Effector memory CD4-positive, alpha-beta T cell (primary cell): ENCODE data around the gene CELF5.
"Not testable (repeated sequence)": the region's sequence is repeated elsewhere in the genome, so short reads cannot be mapped to it uniquely, and the experiment has no call there.

Source experiments
- DNase-seq, 3 donors: peaks; one replicate each; pipeline ENCODE4 v3.0.0-alpha.2; 2020
- H3K27ac ChIP-seq: 2 replicates; pipeline ENCODE4 v1.7.0; 2013; ENCODE audit warnings: mild to moderate bottlenecking, low read length, moderate library complexity; ENCODE audit not compliant: insufficient read depth, poor library complexity, severe bottlenecking
- H3K27me3 ChIP-seq: replicated peaks from 2 replicates; pipeline ENCODE4 v1.7.0; 2013; ENCODE audit warnings: mild to moderate bottlenecking, low read length; ENCODE audit not compliant: insufficient read depth, control insufficient read depth, poor library complexity, severe bottlenecking
- H3K36me3 ChIP-seq: 2 replicates; pipeline ENCODE4 v1.7.0; 2013; ENCODE audit warnings: mild to moderate bottlenecking, low read length, moderate library complexity; ENCODE audit not compliant: control insufficient read depth, insufficient read depth
- H3K4me1 ChIP-seq: 2 replicates; pipeline ENCODE4 v1.7.0; 2013; ENCODE audit warnings: low read length, mild to moderate bottlenecking; ENCODE audit not compliant: control insufficient read depth, insufficient read depth, poor library complexity, severe bottlenecking
- H3K4me3 ChIP-seq: 2 replicates; pipeline ENCODE4 v1.7.0; 2013; ENCODE audit warnings: low read length, low read depth, mild to moderate bottlenecking; ENCODE audit not compliant: insufficient read depth, poor library complexity, severe bottlenecking
- H3K9me3 ChIP-seq: 2 replicates; pipeline ENCODE4 v1.7.0; 2013; ENCODE audit warnings: mild to moderate bottlenecking, low read length, moderate library complexity; ENCODE audit not compliant: control insufficient read depth

CELF5 gene

DNA sequence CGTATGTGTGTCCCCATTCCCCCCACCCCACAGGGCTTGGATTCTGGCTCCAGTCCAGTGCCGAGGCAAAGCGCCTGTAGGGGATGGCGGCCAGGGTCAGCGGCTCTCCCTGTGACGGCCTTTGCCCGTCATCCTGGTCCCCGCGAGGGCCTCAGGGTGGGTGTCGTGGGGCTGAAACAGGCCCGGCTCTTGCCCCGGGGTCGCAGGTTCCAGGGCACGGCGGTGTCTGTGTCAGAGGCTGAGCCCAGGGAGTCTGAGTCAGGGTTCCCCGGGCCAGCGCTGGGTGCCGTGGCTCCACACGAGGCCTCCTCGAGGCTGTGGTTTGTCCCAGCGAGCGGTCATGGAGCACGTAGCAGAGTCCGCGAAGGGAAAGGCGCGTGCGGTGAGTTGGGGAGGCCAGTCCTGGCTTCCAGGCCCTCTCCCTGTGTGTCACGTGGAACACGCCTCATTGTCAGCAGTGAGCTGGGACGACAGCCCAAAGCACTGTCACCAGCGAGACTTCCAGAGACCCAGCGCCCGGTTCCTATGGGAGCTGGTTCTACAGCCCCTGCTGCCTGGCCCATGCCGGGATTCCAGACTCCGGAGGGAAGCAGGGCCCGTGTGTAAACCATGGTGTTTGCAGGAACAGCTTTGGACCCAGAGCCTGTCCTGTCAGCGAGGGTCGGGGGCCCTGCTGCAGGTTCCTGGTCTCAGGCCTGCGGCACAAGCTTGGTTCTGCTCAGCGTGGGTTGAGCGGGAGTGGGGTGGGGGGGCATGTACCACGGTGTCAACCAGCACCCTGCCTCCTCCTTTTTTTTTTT, 25.4 kb upstream of the CELF5 start:
- H3K4me1 ChIP-seq, result no peaks in the 10 kb centered on the region
- DNase-seq, result no peak
- peaks cover 11% of the 10 kb centered on the region for H3K36me3 ChIP-seq
- H3K4me3 ChIP-seq, result no peak overlapping the region
- no peak overlapping the region for H3K27ac ChIP-seq
- no peaks in the 10 kb centered on the region for H3K27me3 ChIP-seq
- H3K9me3 ChIP-seq, result no peaks in the 10 kb centered on the region

DNA sequence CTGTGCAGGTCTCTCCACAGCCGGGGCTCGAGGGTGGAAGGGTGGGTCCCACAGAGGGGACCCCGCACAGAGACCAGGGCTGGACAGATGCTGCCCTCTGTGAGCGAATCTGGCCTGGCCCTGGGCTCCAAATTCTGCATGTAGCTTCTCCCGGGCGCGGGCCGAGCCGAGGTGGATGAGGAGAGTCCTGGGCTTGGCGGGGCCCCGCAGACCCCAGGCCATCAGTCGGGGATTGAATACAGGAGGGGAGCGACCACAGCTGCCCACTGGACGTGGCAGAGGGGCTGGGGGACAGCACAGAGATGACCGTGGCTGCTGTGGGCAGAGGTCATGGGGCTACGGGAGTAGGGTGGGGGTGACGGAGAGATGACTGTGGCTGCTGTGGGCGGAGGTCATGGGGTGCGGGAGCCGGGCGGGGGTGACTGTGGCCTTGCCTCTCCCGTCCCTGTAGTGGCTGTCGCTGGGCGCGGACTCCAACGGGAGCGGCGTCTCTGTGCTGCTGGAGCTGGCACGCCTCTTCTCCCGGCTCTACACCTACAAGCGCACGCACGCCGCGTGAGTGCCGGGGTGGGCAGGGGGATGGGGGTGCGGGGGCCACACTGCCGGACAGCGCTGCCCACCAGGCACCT, 23.3 kb upstream of the CELF5 start:
- Histone ChIP-seq H3K4me1 (no peaks in the 10 kb centered on the region), H3K9me3 (no peaks in the 10 kb centered on the region), H3K4me3 (no peak overlapping the region), H3K36me3 (peaks cover 19% of the 10 kb centered on the region), H3K27me3 (no peaks in the 10 kb centered on the region), H3K27ac (no peak overlapping the region)
- no peak for DNase-seq

DNA sequence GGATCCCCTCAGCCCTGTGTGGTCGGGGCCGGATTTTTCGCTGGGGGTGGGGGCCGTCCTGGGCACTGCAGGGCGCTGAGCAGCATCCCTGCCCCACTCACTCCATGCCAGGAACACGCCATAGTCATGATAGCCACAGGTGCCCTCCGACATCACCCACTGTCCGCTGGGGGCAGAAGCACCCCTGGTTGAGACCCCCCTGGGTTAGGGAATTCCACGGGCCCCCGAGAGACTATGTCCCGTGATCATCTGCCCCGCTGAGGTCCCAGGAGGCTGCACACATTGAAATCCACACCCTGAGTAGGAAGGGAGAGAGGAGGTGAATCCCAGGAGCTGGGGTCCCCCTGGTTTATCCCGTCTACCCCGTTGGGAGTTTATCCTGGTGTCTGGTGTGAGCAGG, 22.6 kb upstream of the CELF5 start:
- Histone ChIP-seq H3K36me3 (peaks cover 21% of the 10 kb centered on the region), H3K27me3 (no peaks in the 10 kb centered on the region), H3K4me1 (no peaks in the 10 kb centered on the region), H3K27ac (no peak overlapping the region), H3K4me3 (no peak overlapping the region), H3K9me3 (no peaks in the 10 kb centered on the region)
- no peak for DNase-seq

DNA sequence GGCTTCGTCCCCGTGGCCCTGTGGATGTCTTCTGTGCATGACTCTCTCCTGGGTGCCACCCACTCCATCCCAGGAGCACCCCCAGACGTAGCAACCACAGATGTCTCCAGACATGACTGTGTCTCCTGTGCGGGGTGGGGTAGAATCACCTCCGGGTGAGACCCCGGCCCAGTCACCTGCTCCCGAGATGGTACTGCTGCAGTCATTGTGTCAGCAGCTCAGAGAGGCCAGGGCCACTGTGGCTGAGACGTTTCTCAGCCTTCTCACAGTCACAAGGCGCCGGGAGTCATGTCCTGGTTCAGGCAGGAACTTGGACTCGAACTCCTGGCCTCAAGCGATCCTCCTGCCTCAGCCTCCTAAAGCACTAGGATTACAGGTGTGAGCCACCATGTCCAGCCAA, 22.1 kb upstream of the CELF5 start:
- Histone ChIP-seq H3K9me3 (no peaks in the 10 kb centered on the region), H3K4me3 (no peak overlapping the region), H3K27me3 (no peaks in the 10 kb centered on the region), H3K4me1 (no peaks in the 10 kb centered on the region), H3K36me3 (peaks cover 25% of the 10 kb centered on the region), H3K27ac (no peak overlapping the region)
- DNase-seq, result no peak

DNA sequence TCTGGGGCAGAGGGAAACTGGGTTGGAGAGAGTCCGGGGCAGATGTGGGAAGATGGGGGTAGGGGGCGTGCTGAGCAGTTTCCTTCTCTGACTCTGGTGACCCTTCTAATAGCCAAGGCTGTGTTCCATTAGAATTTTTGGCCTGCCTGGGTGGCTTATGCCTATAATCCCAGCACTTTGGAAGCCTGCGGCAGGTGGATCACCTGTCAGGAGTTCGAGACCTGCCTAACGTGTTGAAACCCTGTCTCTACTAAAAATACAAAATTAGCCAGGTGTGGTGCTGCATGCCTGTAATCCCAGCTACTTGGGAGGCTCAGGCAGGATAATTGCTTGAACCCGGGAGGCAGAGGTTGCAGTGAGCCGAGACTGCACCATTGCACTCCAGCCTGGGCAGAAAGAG, 21.6 kb upstream of the CELF5 start:
- not testable (repeated sequence) for H3K9me3 ChIP-seq, H3K27ac ChIP-seq, H3K4me1 ChIP-seq, H3K27me3 ChIP-seq, DNase-seq, H3K4me3 ChIP-seq
- peaks cover 30% of the 10 kb centered on the region for H3K36me3 ChIP-seq

DNA sequence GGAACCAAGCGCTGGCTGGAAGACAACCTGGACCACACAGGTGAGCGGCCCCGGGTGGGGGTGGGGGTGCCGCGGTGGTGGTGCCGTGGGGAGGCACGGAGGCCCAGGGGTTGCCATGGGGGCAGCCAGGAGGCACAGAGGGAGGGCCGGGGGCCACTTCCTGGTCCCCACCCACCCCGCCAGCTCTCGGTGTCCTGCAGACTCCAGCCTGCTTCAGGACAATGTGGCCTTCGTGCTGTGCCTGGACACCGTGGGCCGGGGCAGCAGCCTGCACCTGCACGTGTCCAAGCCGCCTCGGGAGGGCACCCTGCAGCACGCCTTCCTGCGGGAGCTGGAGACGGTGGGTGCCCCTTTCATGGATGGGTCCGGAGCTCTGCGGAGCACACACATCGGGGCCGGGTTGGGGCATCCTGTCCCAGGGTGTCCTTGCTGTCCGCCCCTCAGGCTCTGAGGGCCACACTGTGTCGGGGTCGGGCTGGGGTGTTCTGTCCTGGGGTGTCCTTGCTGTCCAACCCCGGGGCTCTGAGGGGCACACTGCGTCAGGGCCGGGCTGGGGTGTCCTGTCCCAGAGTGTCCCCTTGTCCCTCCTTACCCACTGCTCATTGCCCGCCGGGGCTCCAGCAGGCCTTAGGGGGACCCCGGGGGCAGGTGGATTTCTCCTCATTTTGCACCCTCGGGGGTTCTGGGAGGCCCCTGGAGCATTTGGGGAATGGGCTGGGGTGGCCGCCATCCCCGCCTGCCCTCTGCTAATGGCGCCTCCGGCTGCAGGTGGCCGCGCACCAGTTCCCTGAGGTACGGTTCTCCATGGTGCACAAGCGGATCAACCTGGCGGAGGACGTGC, 20.4 kb upstream of the CELF5 start:
- Histone ChIP-seq H3K27me3 (no peaks in the 10 kb centered on the region), H3K27ac (no peak overlapping the region), H3K4me1 (no peaks in the 10 kb centered on the region), H3K4me3 (no peak overlapping the region), H3K36me3 (peaks cover 33% of the 10 kb centered on the region), H3K9me3 (no peaks in the 10 kb centered on the region)
- DNase-seq, result no peak

DNA sequence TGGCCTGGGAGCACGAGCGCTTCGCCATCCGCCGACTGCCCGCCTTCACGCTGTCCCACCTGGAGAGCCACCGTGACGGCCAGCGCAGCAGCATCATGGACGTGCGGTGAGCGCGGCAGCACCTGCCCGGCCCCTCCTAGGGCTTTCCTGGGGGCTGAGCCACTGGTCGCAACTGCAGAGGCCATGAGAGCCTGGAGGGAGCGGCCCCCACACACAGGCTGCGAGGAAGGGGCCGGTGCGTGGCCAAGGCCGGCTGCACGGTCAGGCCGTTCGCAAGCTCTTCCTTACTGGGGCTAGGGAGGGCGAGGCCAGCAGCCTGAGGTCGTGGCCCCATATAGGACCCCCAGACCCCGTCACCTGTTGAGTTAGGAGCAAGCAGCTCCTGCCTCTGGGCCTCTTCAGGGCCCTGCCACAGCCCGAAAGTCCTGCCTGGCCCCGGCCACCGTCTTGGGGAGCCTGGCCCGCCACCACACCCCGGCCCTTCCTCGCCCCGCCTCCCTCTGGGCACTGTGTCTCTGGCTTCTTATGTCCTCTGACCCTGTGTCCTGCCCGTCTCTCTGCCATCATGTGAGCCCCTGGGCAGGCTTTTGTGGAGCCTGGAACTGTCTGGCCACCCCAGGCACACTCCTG, 19.7 kb upstream of the CELF5 start:
- H3K27ac ChIP-seq, result no peak overlapping the region
- H3K9me3 ChIP-seq, result no peaks in the 10 kb centered on the region
- DNase-seq, result no peak
- no peaks in the 10 kb centered on the region for H3K27me3 ChIP-seq
- H3K36me3 ChIP-seq, result peaks cover 33% of the 10 kb centered on the region
- no peaks in the 10 kb centered on the region for H3K4me1 ChIP-seq
- no peak overlapping the region for H3K4me3 ChIP-seq

DNA sequence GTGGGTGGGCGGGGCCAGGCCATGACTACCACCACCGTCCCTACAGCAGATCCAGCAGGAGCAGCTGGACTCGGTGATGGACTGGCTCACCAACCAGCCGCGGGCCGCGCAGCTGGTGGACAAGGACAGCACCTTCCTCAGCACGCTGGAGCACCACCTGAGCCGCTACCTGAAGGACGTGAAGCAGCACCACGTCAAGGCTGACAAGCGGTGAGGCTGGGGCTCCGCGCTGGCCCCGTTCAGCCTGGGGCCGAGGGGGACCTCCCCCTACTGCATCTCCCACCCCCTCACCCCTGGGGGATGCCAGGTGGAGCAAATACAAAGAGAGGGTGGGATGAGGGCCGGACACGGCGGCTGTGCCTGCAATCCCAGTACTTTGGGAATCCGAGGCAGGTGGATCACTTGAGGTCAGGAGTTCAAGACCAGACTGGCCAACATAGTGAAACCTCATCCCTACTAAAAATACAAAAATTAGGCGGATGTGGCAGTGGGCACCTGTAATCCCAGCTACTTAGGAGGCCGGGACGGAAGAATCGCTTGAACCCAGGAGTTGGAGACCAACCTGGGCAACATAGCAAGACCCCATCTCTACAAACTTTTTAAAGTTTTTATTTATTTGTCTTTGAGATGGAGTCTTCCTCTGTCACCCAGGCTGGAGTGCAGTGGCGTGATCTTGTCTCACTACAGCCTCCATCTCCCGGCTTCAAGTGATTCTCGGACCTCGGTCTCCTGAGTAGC, 18.1 kb upstream of the CELF5 start:
- DNase-seq, result no peak
- Histone ChIP-seq H3K4me1 (no peaks in the 10 kb centered on the region), H3K36me3 (peaks cover 33% of the 10 kb centered on the region), H3K9me3 (no peaks in the 10 kb centered on the region), H3K27me3 (no peaks in the 10 kb centered on the region), H3K4me3 (no peak overlapping the region), H3K27ac (no peak overlapping the region)

DNA sequence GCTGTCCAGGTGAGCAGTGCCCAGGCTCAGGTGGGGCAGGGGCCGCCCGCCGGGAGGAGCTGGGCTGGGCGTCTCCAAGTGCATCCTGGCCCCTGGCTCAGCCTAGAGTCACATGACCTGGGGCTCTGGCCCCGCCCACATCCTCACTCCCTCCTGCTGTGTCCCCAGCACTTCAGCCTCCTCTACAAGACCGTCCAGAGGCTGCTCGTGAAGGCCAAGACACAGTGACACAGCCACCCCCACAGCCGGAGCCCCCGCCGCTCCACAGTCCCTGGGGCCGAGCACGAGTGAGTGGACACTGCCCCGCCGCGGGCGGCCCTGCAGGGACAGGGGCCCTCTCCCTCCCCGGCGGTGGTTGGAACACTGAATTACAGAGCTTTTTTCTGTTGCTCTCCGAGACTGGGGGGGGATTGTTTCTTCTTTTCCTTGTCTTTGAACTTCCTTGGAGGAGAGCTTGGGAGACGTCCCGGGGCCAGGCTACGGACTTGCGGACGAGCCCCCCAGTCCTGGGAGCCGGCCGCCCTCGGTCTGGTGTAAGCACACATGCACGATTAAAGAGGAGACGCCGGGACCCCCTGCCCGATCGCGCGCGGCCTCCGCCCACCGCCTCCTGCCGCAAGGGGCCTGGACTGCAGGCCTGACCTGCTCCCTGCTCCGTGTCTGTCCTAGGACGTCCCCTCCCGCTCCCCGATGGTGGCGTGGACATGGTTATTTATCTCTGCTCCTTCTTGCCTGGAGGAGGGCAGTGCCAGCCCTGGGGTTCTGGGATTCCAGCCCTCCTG, 16.8 kb upstream of the CELF5 start:
- Histone ChIP-seq H3K4me1 (no peaks in the 10 kb centered on the region), H3K36me3 (peaks cover 33% of the 10 kb centered on the region), H3K4me3 (no peak overlapping the region), H3K27ac (no peak overlapping the region), H3K9me3 (no peaks in the 10 kb centered on the region), H3K27me3 (no peaks in the 10 kb centered on the region)
- DNase-seq, result no peak
